ENCODE results near the gene SPDEF.

Gene SPDEF

DNA sequence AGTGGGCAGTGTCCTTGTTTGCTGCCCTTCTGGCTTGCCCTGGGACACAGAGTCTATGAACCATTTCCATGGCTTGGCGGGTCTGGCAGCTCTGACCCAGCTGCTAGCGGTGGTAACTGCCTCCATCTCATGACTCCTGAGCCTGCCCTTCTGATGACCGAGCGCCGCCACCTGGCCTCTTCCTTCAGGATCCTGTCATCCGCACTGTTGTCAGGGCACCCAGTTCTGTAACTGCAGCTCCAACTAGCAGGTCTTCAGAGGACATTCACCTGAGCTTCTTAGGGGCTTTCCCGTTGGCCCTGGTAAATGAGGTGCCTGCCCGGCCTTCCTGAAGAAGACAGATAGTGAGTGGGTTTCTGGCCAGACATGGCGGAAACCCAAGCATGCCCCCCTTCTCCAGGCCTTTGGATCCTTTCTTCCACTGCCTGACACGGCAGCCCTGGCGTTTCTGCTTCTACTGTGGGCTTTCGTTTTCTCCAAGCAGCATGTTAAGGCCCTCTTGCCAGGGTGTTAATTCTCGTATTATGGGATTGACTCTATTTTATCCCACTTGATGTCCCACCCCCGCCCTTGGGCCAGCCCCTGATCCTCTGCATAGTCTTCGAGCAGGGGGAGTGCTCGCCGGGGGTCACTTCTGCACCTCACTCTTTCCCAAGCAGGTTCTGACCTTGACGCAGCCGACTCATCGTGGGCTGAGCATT is 65.6 kb downstream of the SPDEF start:
- in situ Hi-C loops (cut with MboI; ENCODE audit: low sequenced_read_pairs): no loop called here

DNA sequence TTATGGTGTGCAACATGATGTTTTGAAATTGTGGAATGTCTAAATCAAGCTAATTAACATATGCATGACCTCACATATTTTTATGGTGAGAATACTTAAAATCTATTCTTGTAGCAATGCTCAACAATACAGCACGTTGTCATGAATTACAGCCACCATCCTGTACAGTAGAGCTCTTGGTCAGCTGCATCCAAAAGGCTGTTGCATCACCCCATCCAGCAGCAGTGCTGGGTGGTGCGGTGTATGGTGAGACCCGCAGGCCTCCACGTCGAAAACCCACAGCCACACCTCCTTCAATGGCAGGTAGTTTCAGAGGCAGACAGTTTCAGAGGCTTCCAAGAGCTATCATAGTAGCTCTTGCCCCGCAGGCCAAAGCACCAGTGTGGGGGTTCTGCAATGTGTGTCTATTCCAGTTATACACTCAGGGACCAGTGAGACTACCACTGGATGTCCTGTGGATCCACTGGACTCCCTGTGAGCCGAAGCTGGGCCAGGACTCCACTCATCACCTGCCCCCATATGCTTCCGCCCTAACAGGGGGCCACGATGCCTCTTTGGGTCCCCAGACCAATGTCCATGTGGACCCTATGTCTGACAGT is 66.8 kb downstream of the SPDEF start:
- in situ Hi-C loops (cut with MboI; ENCODE audit: low sequenced_read_pairs): no loop called here
